Measurements from ENCODE around the gene HEATR1. TPM values are rescaled to one million over a fixed set of nuclear protein-coding genes. Genes with fewer than 3 reads are reported as not detected.
"Not testable (repeated sequence)": the region's sequence is repeated elsewhere in the genome, so short reads cannot be mapped to it uniquely, and the experiment has no call there.

HEATR1 gene
- total and polyA plus RNA-seq, 11 donors: 2.4 to 17.2 (median 9.9) TPM

DNA sequence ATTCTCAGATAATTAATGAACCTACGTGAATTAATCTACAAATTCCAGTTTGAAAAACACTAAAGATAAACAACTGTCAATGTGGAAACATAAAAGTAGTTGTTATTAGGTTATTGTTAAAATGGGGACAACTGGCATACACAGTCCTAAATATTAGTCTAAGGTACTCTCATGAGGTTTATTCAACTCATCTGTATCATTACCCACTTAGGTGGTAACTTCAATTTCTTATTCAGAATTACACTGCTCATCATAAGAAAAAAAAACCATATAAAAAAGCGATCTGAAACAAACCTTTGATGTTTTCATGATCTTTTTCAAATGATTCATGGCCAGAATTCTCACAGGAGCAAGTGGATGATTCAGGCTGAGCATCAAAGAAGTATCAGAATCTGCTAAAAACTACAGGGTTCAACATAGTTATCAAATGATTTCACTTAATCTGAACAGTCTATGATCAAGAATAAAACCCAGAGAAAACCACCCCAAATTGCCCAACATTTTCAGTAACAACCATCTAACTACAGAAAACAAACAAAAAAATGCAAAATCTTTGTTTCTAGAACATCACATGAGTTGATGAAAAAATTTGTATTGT lies 13.7 kb downstream of the HEATR1 start:
- intact Hi-C loops (cut with DNase I): loop anchor here in 1 of 10 donors (10.0 kb wide), 1 partner anchor 46 kb away; no protein-coding TSS in a partner anchor
- Histone ChIP-seq H3K4me3 (no peak overlapping the region), H3K27me3 (no peaks in the 10 kb centered on the region), H3K4me1 (no peaks in the 10 kb centered on the region), H3K9me3 (no peaks in the 10 kb centered on the region), H3K36me3 (peaks cover 0 to 100% (median 97%) of the 10 kb centered on the region in 9 donors), H3K27ac (no peak overlapping the region)
- no peak for DNase-seq
- TF ChIP-seq, protein P1, sequence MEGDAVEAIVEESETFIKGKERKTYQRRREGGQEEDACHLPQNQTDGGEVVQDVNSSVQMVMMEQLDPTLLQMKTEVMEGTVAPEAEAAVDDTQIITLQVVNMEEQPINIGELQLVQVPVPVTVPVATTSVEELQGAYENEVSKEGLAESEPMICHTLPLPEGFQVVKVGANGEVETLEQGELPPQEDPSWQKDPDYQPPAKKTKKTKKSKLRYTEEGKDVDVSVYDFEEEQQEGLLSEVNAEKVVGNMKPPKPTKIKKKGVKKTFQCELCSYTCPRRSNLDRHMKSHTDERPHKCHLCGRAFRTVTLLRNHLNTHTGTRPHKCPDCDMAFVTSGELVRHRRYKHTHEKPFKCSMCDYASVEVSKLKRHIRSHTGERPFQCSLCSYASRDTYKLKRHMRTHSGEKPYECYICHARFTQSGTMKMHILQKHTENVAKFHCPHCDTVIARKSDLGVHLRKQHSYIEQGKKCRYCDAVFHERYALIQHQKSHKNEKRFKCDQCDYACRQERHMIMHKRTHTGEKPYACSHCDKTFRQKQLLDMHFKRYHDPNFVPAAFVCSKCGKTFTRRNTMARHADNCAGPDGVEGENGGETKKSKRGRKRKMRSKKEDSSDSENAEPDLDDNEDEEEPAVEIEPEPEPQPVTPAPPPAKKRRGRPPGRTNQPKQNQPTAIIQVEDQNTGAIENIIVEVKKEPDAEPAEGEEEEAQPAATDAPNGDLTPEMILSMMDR (IDR thresholded peaks at IDR 0.05): no peak
- TF ChIP-seq POLR2A (IDR thresholded peaks at IDR 0.05): no peak
- ATAC-seq: no peak
- 94 to 96% (median 94%) methylated on average over 2 of the region's 2 CpGs for WGBS, 4 donors

DNA sequence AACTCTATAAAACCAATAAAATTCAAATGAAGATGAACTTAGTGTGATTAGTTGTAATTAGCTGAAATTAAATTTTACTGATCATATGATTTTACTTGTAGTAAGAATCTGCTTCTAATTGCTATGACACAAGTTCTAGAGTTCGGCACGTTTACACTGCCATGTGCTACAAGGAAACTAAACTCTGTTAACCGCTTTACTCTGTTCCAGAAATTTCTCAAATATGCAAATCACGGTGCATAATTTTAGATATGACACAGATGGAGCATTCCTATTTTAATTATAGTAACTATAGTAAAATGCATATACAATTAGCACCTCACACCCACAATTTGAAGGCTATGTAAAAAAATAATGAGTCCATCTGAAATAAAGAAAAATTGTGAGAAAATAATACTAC lies 14.8 kb downstream of the HEATR1 start:
- Histone ChIP-seq H3K4me1 (no peaks in the 10 kb centered on the region), H3K27me3 (no peaks in the 10 kb centered on the region), H3K4me3 (no peak overlapping the region), H3K27ac (no peak overlapping the region), H3K36me3 (peaks cover 0 to 100% (median 97%) of the 10 kb centered on the region in 9 donors), H3K9me3 (no peaks in the 10 kb centered on the region)
- intact Hi-C loops (cut with DNase I): no loop called here
- ATAC-seq (no peak), DNase-seq (no peak)
- WGBS, 4 donors: 89 to 95% (median 93%) methylated on average over 4 of the region's 4 CpGs
- TF ChIP-seq, protein P1 (IDR thresholded peaks at IDR 0.05): no peak
- no peak for TF ChIP-seq POLR2A (IDR thresholded peaks at IDR 0.05)

DNA sequence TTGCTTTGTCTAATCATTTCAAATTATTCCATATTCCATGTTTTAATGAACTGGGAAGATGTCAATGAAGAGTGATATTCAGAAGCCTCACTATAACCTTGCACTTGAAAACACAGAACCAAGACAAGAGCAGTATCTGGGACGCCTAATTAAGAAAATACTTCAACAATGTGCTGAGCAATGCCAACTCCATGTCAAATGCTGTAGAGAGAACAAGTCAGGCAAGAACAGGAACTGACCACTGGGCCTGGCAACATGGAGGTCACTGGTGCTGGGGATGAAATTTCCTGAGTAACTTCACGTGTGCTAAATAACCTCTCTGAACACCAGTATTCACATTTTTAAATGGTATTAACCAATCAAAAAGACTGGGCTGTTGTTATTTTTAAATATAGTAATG lies 22.8 kb downstream of the HEATR1 start:
- 70 to 81% (median 78%) methylated on average over 2 of the region's 2 CpGs for WGBS, 4 donors
- TF ChIP-seq, protein P1 (IDR thresholded peaks at IDR 0.05): no peak
- no peak for TF ChIP-seq POLR2A (IDR thresholded peaks at IDR 0.05)
- peaks cover 0 to 98% (median 91%) of the 10 kb centered on the region in 9 donors for H3K36me3 ChIP-seq
- intact Hi-C loops (cut with DNase I): loop anchor here in 1 of 10 donors (5.0 kb wide), 1 partner anchor 34 kb away; no protein-coding TSS in a partner anchor
- peaks cover 0 to 4% (median 0%) of the 10 kb centered on the region in 12 donors for H3K4me1 ChIP-seq
- no peak overlapping the region for H3K4me3 ChIP-seq
- no peaks in the 10 kb centered on the region for H3K9me3 ChIP-seq
- no peak overlapping the region for H3K27ac ChIP-seq
- H3K27me3 ChIP-seq: no peaks in the 10 kb centered on the region
- DNase-seq: no peak
- peak; percentile 47 to 54 (median 51) for ATAC-seq

DNA sequence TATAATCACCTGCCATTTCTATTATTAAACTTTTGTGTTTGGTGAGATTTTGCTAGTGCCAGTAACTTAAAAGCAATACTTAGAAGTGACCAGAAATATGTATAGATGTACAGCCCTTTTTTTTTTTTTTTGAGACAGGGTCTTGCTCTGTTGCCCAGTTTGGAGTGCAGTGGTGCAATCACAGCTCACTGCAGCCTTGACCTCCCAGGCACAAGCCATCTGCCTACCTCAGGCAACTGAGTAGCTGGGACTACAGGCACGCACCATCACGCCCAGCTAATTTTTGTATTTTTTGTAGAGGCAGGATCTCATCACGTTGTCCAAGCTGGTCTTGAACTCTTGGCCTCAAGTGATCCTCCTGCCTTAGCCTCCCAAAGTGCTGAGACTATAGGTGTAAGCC lies 23.9 kb downstream of the HEATR1 start:
- DNase-seq, H3K27ac ChIP-seq, H3K4me3 ChIP-seq, ATAC-seq, H3K9me3 ChIP-seq, H3K4me1 ChIP-seq, H3K27me3 ChIP-seq: not testable (repeated sequence)
- intact Hi-C loops (cut with DNase I): loop anchor here in 1 of 10 donors (5.0 kb wide), 1 partner anchor 33 kb away; no protein-coding TSS in a partner anchor
- WGBS, 4 donors: 92 to 97% (median 96%) methylated on average over 3 of the region's 3 CpGs
- peaks cover 0 to 98% (median 91%) of the 10 kb centered on the region in 9 donors for H3K36me3 ChIP-seq
